HG02763 (cell line): ENCODE measurements around the gene PFDN6.
"Not testable (repeated sequence)": the region's sequence is repeated elsewhere in the genome, so short reads cannot be mapped to it uniquely, and the experiment has no call there.

ENCODE experiments used
- ATAC-seq: cut with Tn5 transposase; IDR thresholded peaks from one replicate; pipeline ENCODE4 v1.9.1; 2021; ENCODE audit warnings: mild to moderate bottlenecking, moderate library complexity; ENCODE audit not compliant: unreplicated experiment

The PFDN6 gene

GRCh38 chr6:33273129-33273923 lies 16.1 kb upstream of the PFDN6 start:
- no peak for ATAC-seq

DNA sequence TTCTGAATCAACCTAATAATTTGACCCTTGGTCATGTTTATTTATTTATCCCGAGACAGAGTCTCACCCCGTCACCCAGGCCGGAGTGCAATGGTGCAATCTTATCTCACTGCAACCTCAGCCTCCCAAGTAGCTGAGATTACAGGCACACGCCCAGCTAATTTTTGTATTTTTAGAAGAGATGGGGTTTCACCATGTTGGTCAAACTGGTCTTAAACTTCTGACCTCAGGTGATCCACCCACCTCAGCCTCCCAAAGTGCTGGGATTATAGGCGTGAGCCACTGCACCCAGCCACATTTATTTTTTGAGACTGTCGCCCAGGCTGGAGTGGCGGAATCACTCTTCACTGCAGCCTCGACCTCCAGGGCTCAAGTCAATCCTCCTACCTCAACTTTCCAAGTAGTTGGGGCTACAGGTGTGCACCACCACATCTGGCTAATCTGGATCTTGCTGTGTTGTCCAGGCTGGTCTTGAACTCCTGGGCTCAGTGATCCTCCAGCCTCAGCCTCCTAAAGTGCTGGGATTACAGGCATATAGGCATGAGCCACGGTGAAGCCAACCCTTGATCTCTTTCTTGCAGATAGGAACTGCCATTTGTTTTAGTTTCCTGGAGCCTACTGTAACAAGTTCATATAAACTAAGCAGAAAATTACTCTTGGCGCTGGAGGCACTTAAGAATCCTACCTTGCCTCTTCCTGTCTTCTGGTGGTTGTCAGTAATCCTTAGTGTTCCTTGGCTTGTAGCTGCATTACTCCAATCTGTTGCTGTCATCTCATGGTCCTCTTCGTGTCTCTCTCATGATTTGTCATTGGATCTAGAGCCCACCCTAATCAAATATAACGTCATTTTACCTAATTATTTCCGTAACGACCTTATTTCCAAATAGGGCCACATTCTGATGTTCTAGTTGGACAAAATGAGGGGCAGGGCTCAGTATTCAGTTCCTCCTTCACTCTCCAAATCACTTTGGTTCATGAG lies 15.2 kb upstream of the PFDN6 start:
- ATAC-seq = no peak

DNA sequence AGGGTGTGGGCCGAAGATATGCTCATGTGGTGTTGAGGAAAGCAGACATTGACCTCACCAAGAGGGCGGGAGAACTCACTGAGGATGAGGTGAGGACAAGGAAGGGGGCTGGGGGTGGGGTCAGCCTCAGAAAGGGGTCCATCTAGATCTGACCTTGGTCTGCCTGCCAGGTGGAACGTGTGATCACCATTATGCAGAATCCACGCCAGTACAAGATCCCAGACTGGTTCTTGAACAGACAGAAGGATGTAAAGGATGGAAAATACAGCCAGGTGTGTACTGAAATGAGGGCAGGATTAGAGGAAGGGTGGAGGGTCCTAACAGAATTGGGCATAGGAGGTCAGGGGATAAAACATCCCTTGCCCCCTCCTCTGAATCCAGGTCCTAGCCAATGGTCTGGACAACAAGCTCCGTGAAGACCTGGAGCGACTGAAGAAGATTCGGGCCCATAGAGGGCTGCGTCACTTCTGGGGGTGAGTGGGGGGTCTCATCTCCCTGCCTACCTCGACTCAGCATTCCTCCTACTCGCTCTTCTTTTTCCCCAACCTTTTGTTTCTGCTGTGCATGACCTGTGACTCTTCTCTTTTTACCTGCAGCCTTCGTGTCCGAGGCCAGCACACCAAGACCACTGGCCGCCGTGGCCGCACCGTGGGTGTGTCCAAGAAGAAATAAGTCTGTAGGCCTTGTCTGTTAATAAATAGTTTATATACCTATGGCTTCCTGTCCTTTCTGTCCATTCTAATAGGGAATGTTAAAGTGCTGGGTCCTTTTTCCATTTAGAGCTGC lies 13.4 kb upstream of the PFDN6 start:
- not testable (repeated sequence) for ATAC-seq

DNA sequence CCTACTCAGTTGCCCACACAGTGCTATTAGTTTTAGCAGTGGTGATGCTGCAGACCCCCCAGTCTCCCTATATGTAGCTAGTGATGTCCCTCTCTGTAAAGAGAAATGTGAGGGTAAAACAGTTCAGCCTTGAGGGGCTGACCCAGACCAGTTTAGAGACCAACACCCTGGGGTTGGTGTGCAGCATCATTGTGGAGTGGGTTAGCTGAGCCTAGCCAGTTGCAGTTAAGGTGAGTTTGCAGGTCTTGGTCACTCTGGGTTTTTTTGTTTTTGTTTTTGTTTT lies 12.9 kb upstream of the PFDN6 start:
- no peak for ATAC-seq

DNA sequence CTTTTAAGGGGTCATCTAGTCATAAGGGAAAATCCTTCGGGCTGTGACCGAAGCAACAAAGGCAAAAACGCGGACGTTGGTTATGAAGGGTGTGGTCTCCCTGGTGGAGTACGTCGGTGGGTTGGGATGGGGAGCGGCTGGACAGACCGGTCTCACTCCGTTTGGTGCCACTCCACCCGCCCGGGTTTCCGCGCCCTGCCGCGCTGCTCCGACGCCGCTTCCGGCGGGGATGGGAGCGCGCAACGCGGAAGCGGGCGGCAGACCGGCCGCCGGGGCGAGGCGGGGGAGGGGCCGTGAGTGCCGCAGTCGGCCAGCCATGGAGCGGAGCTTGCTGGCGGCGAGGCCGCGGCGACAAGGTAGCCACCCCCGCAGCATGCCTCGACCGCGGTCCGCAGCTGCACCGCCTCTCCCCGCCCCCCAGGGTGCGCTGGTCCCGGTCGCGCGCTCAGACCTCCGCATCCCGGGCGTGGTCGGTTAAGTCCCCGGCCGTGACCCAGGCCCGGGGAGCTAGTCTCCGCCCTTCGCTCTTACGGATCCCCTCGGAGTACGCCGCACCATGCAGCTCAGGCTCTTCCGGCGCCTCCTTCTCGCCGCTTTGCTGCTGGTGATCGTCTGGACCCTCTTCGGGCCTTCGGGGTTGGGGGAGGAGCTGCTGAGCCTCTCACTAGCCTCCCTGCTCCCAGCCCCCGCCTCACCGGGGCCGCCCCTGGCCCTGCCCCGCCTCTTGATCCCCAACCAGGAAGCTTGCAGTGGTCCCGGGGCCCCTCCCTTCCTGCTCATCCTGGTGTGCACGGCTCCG lies 12.3 kb upstream of the PFDN6 start, which contains the start of gene B3GALT4:
B3GALT4 (plus strand) TSS at position 260 of the 799 bp plus-strand sequence; CDS start at position 557, 297 bp downstream.
- ATAC-seq = peak; percentile 49

GRCh38 chr6:33277663-33278391 lies 11.6 kb upstream of the PFDN6 start:
- no peak for ATAC-seq

DNA sequence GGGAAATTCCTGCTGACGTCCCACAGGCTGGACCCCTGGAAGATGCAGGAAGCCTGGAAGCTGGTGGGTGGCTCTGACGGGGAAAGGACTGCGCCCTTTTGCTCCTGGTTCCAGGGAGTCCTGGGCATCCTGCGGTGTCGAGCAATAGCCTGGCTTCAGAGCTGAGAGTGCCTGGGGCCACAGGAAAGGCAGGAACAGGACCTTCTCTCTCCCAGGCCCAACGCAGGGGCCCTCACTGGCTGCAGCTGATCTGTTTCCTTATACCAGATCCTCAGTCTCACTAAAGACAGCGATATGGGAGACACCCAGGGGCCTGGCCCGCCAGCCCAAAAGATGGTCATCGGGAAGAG lies 11.0 kb upstream of the PFDN6 start:
- ATAC-seq = no peak

GRCh38 chr6:33278810-33279209 lies 10.6 kb upstream of the PFDN6 start:
- no peak for ATAC-seq

DNA sequence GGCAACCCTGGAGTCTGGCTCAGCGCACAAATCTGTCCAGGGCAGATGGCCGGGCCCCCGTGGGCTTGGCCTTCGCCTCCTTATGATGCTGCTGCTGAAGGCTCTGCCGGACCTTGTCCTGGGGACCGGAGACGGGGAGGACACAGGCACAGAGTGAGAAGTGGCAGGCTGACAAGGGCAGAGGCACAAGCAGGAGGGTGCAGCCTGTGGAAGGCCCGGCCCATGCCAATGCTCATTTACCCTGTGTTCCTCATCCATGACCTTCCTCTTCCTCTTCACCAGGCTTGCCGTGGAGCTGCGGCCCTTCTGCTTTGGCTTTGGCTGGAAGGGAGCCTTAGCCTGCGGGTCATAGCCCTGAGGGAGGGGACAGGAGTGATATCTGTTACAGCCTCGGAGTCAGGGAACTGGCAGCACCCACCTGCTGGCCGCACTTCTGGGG lies 10.1 kb upstream of the PFDN6 start:
- ATAC-seq = no peak

- ATAC-seq = no peak
Measured at GRCh38 chr6:33279971-33280511, 9.4 kb upstream of the PFDN6 start.

DNA sequence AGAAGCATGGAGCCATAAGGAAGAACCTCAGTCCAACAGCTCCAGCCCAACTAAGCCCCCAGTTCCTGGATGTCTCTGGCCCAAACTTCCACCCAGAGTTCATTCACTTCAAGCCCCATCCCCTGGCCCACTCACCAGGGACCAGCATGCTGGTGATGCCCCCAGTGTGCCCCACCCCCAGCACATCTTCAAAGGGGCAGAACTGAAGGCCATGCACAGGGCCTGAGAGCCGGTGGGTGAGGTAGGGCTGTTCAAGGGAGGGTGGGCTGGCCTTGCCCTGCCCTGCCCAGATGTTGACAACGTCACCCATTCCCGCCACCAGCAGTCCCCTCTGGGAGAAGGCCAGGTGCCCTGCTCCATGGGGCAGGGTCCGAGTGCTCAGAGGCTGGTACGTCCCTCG lies 8.9 kb upstream of the PFDN6 start:
- ATAC-seq = no peak

- ATAC-seq = not testable (repeated sequence)
Measured at GRCh38 chr6:33285214-33285613, 4.2 kb upstream of the PFDN6 start.

GRCh38 chr6:33286946-33287914 lies 2.2 kb upstream of the PFDN6 start:
- no peak for ATAC-seq

GRCh38 chr6:33288141-33288920 lies 1.1 kb upstream of the PFDN6 start:
- ATAC-seq = no peak

DNA sequence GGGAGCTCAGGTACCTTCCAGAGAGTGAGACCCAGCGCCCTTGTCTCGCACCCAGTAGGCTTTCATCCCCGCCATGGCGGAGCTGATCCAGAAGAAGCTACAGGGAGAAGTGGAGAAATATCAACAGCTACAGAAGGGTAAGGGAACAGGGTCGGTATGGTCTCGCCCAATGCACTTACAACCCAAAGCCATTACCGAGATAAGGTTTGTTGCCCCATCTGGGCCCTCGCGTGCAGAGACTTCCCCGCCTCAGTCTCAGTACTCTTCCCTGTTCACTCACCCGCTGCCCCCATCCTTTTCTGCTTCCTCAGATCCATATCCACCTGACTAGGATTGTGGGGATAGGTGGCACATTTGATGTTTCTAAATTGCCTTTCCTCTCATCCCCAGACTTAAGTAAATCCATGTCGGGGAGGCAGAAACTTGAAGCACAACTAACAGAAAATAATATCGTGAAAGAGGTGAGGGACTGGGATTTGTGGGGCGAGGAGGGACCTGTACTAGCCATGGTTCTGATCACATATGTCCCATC lies 449 bp downstream of the PFDN6 start:
- ATAC-seq = peak; percentile 12

DNA sequence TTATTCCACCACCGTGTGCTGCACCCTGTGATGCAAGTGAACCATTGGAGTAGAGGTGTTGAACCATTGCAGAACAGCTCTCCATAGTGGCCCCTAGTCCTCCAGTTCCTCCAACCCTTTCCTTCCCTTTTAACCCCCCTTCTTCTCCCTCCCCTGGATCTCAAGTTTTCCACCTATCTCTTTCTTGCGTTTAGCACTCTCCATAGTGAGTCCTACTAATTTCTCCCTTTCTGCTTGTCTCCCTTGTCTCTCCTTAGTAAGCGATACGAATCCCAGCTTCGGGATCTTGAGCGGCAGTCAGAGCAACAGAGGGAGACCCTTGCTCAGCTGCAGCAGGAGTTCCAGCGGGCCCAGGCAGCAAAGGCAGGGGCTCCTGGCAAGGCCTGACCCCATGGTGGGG lies 1.1 kb downstream of the PFDN6 start:
- ATAC-seq = no peak

DNA sequence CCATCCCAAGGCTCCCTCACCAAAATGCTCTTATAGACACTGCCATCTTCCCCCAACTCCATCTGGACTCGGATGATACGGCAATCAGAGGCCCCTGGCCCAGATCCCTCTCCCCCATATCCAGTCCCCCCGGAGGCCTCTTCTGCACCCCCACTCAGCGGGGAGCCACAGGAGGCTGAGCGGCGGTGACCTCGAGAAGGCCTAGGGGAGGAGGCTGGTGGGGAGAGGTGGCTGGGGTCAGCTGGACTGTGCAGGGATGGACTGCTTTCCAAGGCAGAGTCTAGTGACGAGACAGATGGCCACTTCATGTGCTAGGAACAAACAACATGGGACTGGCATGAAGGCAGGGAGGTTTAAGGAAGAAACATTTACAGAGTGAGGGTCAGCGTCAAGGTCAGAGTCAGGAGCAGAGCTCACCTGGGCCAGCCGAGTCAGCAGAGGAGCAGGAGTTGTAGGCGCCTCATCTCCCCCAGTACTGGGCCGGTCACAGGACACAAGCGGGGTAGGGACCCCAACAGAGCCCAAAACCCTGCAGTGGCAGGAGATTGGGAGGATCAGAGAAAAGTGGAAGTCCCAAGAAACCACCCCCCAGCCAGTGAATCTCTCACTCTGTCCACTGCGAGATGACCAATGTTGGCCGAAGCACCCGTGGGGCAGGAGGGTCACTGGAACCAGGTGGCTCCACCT lies 3.7 kb downstream of the PFDN6 start:
- no peak for ATAC-seq
